Gastroesophageal sphincter (tissue), 4 donors: ENCODE results near the gene XYLT1. TPM values are rescaled to one million over a fixed set of nuclear protein-coding genes. Genes with fewer than 3 reads are reported as not detected.

Source experiments
- ATAC-seq: fragments of 150-250 bp; one replicate; pipeline ENCODE4 v1.9.1; 2016; ENCODE audit warnings: mild to moderate bottlenecking, moderate library complexity
- H3K27ac ChIP-seq, 4 donors: fragments of 200-600 bp; sonication (generic) in 3 of 4; 1 replicate in 3 of 4; 2 replicates in 1 of 4; pipeline ENCODE4 v1.5.1; 2016 to 2019
- H3K27me3 ChIP-seq: fragments of 200-600 bp; sonication (generic); one replicate; pipeline ENCODE4 v1.5.1; 2019
- H3K36me3 ChIP-seq, 2 donors: fragments of 200-600 bp; sonication (generic); one replicate each; pipeline ENCODE4 v1.5.1; 2019; ENCODE audit warnings: control low read depth in 1 of 2
- H3K4me1 ChIP-seq, 3 donors: fragments of 200-600 bp; sonication (generic); 1 replicate in 2 of 3; 2 replicates in 1 of 3; pipeline ENCODE4 v1.5.1; 2016 to 2019; ENCODE audit warnings: control low read depth in 2 of 3
- H3K4me3 ChIP-seq, 2 donors: fragments of 200-600 bp; sonication (generic); one replicate each; pipeline ENCODE4 v1.5.1; 2019; ENCODE audit warnings: mild to moderate bottlenecking in 1 of 2, moderate library complexity in 1 of 2
- H3K9me3 ChIP-seq, 3 donors: fragments of 200-600 bp; sonication (generic); one replicate each; pipeline ENCODE4 v1.5.1; 2017 to 2019; ENCODE audit warnings: control low read depth in 2 of 3
- EP300 ChIP-seq: sonication (generic); formaldehyde crosslinking; IDR thresholded peaks from one replicate; pipeline ENCODE4 v1.6.1; 2017; ENCODE audit warnings: antibody characterized with exemption, mild to moderate bottlenecking
- POLR2A ChIP-seq, 2 donors: fragments of 450-650 bp; IDR thresholded peaks; one replicate each; pipeline ENCODE4 v1.6.1; 2017; ENCODE audit warnings: antibody characterized with exemption in 2 of 2, mild to moderate bottlenecking in 2 of 2, moderate library complexity in 1 of 2
- POLR2AphosphoS5 ChIP-seq: sonication (generic); formaldehyde crosslinking; IDR thresholded peaks from one replicate; pipeline ENCODE4 v1.6.1; 2017; ENCODE audit warnings: antibody characterized with exemption
- WGBS, 2 donors: methylation state at CpG; one replicate each; pipeline ENCODE4 v1.1.5; 2018; ENCODE audit warnings: low coverage in 1 of 2; 5-methylcytosine and 5-hydroxymethylcytosine counted together
- total RNA-seq, 4 donors: library from RNA; depleted of rRNA; stranded (reverse); fragments of >200 nt; gene quantifications; one replicate each; pipeline ENCODE4 v1.1.0, GENCODE V29; 2016
- TF ChIP-seq, protein P1 (sequence below), 4 experiments: fragments of 200-600 bp in 2 of 4; fragments of 450-650 bp in 2 of 4; sonication (generic) in 1 of 4; IDR thresholded peaks; one replicate each; pipeline ENCODE4 v1.5.1; 2017 to 2019; ENCODE audit warnings: antibody characterized with exemption in 4 of 4, mild to moderate bottlenecking in 2 of 4, moderate library complexity in 2 of 4

Gene XYLT1
- total RNA-seq, 4 donors from 2014 or later, result 19.1 to 51.6 (median 23.7) TPM

DNA sequence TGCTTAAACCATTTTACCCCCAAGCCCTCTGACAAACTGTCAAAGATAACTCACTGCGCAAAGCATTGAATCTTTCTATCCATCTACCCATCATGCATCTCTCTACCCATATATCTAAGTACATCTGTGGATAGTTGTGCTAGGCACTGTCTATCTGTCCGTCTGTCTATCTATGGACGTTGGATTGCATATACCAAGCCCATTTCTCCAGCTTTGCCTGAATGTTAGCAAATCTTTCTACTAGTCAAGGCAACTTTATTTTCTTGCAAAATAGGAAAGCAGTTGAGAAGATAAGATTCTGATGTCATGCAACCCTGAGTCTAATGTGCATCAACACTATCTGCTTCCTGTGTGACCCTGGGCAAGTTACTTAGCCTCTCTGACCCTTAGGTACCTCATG, 117.2 kb downstream of the XYLT1 start:
- peaks cover 0 to 8% of the 10 kb centered on the region in 2 donors for H3K36me3 ChIP-seq
- no peaks in the 10 kb centered on the region for H3K9me3 ChIP-seq
- no peak overlapping the region for H3K27ac ChIP-seq
- TF ChIP-seq POLR2A (IDR thresholded peaks at IDR 0.05) (no peak), EP300 (no peak), POLR2AphosphoS5 (no peak)
- TF ChIP-seq, protein P1, sequence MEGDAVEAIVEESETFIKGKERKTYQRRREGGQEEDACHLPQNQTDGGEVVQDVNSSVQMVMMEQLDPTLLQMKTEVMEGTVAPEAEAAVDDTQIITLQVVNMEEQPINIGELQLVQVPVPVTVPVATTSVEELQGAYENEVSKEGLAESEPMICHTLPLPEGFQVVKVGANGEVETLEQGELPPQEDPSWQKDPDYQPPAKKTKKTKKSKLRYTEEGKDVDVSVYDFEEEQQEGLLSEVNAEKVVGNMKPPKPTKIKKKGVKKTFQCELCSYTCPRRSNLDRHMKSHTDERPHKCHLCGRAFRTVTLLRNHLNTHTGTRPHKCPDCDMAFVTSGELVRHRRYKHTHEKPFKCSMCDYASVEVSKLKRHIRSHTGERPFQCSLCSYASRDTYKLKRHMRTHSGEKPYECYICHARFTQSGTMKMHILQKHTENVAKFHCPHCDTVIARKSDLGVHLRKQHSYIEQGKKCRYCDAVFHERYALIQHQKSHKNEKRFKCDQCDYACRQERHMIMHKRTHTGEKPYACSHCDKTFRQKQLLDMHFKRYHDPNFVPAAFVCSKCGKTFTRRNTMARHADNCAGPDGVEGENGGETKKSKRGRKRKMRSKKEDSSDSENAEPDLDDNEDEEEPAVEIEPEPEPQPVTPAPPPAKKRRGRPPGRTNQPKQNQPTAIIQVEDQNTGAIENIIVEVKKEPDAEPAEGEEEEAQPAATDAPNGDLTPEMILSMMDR (IDR thresholded peaks at IDR 0.05), result no peak
- H3K4me3 ChIP-seq, result no peak overlapping the region
- peaks cover 0 to 44% (median 0%) of the 10 kb centered on the region in 3 donors for H3K4me1 ChIP-seq
- no peaks in the 10 kb centered on the region for H3K27me3 ChIP-seq
- WGBS, 2 donors, result 51 to 58% methylated on average over 3 of the region's 3 CpGs
- ATAC-seq, result no peak

DNA sequence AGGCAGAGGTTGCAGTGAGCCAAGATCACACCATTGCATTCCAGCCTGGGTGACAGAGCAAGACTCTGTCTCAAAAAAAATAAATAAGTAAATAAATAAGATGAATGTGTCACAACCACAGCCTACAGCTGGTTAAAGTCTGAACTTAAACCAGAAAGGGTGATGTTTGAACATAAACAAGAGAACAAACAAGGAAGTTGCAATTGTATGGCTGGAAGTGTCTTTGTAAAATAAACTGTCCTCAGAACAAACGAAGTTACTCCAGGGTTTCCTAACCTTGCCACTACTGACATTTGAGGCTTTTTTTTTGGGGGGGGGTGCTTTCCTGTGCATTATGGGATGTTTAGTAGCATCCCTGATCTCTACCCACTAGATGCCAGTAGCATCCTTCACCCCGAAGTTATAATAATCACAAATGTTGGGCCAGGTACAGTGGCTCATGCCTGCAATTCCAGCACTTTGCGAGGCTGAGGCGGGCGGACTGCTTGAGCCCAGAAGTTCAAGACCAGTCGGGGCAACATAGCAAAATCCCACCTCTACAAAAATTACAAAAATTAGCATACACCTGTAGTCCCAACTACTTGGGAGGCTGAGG, 119.2 kb downstream of the XYLT1 start:
- peaks cover 10 to 55% (median 15%) of the 10 kb centered on the region in 3 donors for H3K4me1 ChIP-seq
- 46 to 86% methylated on average over 5 of the region's 6 CpGs for WGBS, 2 donors
- no peak for TF ChIP-seq EP300
- TF ChIP-seq, protein P1 (IDR thresholded peaks at IDR 0.05), result no peak
- no peak for TF ChIP-seq POLR2AphosphoS5
- TF ChIP-seq POLR2A (IDR thresholded peaks at IDR 0.05), result no peak
- peak overlapping the region in 1 of 4 donors; percentile 21 for H3K27ac ChIP-seq
- no peaks in the 10 kb centered on the region for H3K27me3 ChIP-seq
- peaks cover 0 to 4% of the 10 kb centered on the region in 2 donors for H3K36me3 ChIP-seq
- no peak for ATAC-seq
- H3K4me3 ChIP-seq, result no peak overlapping the region
- no peaks in the 10 kb centered on the region for H3K9me3 ChIP-seq

DNA sequence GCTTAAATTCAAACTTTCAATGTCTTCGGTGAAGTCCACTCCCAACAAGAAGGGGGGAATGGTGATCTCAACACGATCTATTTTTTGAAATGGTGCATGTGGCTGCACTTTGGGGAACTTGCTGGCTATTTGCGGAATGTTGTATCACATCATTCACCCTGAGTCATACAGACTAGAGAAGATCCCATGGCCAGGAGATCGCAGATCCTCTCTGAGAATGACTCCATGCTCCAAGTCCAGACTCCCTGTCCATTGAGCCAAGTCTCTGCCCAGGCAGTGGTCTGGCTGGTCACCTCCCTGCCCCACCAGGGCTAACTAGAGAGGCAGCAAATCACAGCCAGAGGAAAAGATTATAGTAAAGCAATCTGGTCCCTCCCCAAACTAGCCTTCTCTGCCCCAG, 120.6 kb downstream of the XYLT1 start:
- TF ChIP-seq POLR2AphosphoS5, result no peak
- TF ChIP-seq, protein P1 (IDR thresholded peaks at IDR 0.05), result no peak
- TF ChIP-seq EP300, result no peak
- TF ChIP-seq POLR2A (IDR thresholded peaks at IDR 0.05), result no peak
- peak overlapping the region in 2 of 4 donors; percentile 16 to 27 for H3K27ac ChIP-seq
- H3K4me1 ChIP-seq, result peaks cover 12 to 68% (median 29%) of the 10 kb centered on the region in 3 donors
- ATAC-seq, result no peak
- H3K9me3 ChIP-seq, result no peaks in the 10 kb centered on the region
- no peaks in the 10 kb centered on the region for H3K27me3 ChIP-seq
- WGBS, 2 donors, result 58 to 93% methylated on average over 2 of the region's 4 CpGs
- H3K4me3 ChIP-seq, result no peak overlapping the region
- H3K36me3 ChIP-seq, result peaks cover 0 to 4% of the 10 kb centered on the region in 2 donors

DNA sequence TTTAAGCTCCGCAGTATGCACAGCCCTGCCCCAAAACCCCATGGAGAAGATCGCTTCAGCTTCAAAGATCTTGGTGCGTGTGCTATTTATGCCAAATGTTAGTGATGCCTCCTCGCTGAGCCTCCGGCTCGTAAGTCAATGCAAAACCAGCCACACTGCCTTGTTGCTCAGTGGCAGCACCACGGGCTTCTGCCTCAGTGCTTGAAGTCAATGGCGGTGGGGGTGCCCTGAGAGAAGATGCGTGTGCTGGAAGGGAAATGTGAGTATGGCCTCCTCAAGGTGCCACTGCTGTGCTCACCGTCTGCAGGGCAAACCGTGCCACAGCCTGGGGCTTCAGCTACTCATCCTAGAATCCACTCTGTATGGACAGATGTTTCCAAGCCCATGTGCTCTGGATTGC, 121.9 kb downstream of the XYLT1 start:
- Histone ChIP-seq H3K36me3 (no peaks in the 10 kb centered on the region), H3K4me3 (no peak overlapping the region), H3K4me1 (peaks cover 17 to 69% (median 37%) of the 10 kb centered on the region in 3 donors), H3K9me3 (no peaks in the 10 kb centered on the region), H3K27ac (peak overlapping the region in 1 of 4 donors; percentile 96), H3K27me3 (no peaks in the 10 kb centered on the region)
- WGBS, 2 donors, result 85 to 96% methylated on average over 4 to 7 of the region's 11 CpGs
- no peak for TF ChIP-seq POLR2A (IDR thresholded peaks at IDR 0.05)
- no peak for TF ChIP-seq EP300
- TF ChIP-seq, protein P1 (IDR thresholded peaks at IDR 0.05), result no peak
- no peak for TF ChIP-seq POLR2AphosphoS5
- ATAC-seq, result no peak
